H1 (cell line): ENCODE results near the gene CMBL. TPM values are rescaled to one million over a fixed set of nuclear protein-coding genes. Genes with fewer than 3 reads are reported as not detected.

Experiments
- CTCF ChIA-PET: fragments of 300-600 bp; sonication (Branson Sonifier 250); formaldehyde crosslinking; loops from one replicate; lab custom pipeline; 2021; ENCODE audit not compliant: partially characterized antibody; lab: Charles Lee
- POLR2A ChIA-PET: fragments of 300-600 bp; sonication (Branson Sonifier 250); formaldehyde crosslinking; loops from one replicate; lab custom pipeline; 2021; ENCODE audit warnings: inconsistent platforms; ENCODE audit not compliant: partially characterized antibody; lab: Charles Lee
- DNase-seq, 2 experiments: peaks; one replicate each; pipeline versions ENCODE4 v3.0.0 to v3.0.0-alpha.2; 2010 to 2022; ENCODE audit warnings: low spot score in 2 of 2, low read depth in 1 of 2, mixed read lengths in 1 of 2
- FAIRE-seq: peaks from 2 replicates; lab custom pipeline; 2011; peaks lifted over from hg19 to GRCh38; lab: Jason Lieb, UNC
- H2AFZ ChIP-seq: 2 replicates; pipeline ENCODE4 v1.8.1; 2012; ENCODE audit warnings: low read length, inconsistent platforms
- H2AK5ac ChIP-seq: 2 replicates; pipeline ENCODE4 v1.6.1; 2013; ENCODE audit warnings: low read depth, low read length
- H2BK120ac ChIP-seq: replicated peaks from 2 replicates; pipeline ENCODE3; 2013; ENCODE audit warnings: low read depth, low read length, inconsistent platforms
- H2BK12ac ChIP-seq: 2 replicates; pipeline ENCODE4 v1.6.1; 2013; ENCODE audit warnings: low read depth, low read length
- H2BK15ac ChIP-seq: 2 replicates; pipeline ENCODE4 v1.6.1; 2013; ENCODE audit warnings: low read length
- H2BK20ac ChIP-seq: 2 replicates; pipeline ENCODE4 v1.6.1; 2013; ENCODE audit warnings: low read length
- H2BK5ac ChIP-seq: 2 replicates; pipeline ENCODE4 v1.6.1; 2013; ENCODE audit warnings: low read depth, low read length
- H3K14ac ChIP-seq: 2 replicates; pipeline ENCODE4 v1.6.1; 2013; ENCODE audit warnings: inconsistent platforms; ENCODE audit not compliant: insufficient read length
- H3K18ac ChIP-seq: 2 replicates; pipeline ENCODE4 v1.6.1; 2013; ENCODE audit warnings: low read length; ENCODE audit errors: extremely low read depth
- H3K23ac ChIP-seq: 2 replicates; pipeline ENCODE4 v1.6.1; 2013; ENCODE audit warnings: inconsistent platforms; ENCODE audit not compliant: insufficient read length
- H3K23me2 ChIP-seq: 2 replicates; pipeline ENCODE4 v1.6.1; 2013; ENCODE audit warnings: low read depth, low read length
- H3K27ac ChIP-seq: 2 replicates; pipeline ENCODE4 v1.6.1; 2011; ENCODE audit warnings: low read depth, low read length, inconsistent platforms
- H3K27me3 ChIP-seq, 4 experiments: replicated peaks in 1 of 4; 1 replicate in 1 of 4; 2 replicates in 3 of 4; pipeline versions ENCODE4 v1.6.1 to v1.8.1; 2011 to 2013; ENCODE audit warnings: low read length in 3 of 4, mild to moderate bottlenecking in 3 of 4, inconsistent platforms in 2 of 4, mixed read lengths in 2 of 4, moderate library complexity in 1 of 4; ENCODE audit not compliant: control insufficient read depth in 3 of 4, insufficient read depth in 3 of 4; ENCODE audit errors: extremely low read depth in 1 of 4
- H3K36me3 ChIP-seq, 4 experiments: 2 replicates each; pipeline versions ENCODE4 v1.6.1 to v1.8.1; 2011 to 2013; ENCODE audit warnings: mild to moderate bottlenecking in 4 of 4, low read length in 3 of 4, moderate library complexity in 2 of 4, control low read depth in 1 of 4, inconsistent platforms in 1 of 4; ENCODE audit not compliant: insufficient read depth in 4 of 4, control insufficient read depth in 2 of 4
- H3K4ac ChIP-seq: replicated peaks from 2 replicates; pipeline ENCODE3; 2013; ENCODE audit warnings: low read length, low read depth, mixed read lengths, inconsistent platforms; ENCODE audit not compliant: insufficient read length
- H3K4me1 ChIP-seq, 4 experiments: replicated peaks in 1 of 4; 1 replicate in 1 of 4; 2 replicates in 3 of 4; pipeline versions ENCODE4 v1.6.1 to v1.8.1; 2011 to 2013; ENCODE audit warnings: low read length in 3 of 4, inconsistent platforms in 2 of 4, mixed read lengths in 1 of 4; ENCODE audit not compliant: insufficient read depth in 4 of 4, control insufficient read depth in 3 of 4
- H3K4me2 ChIP-seq, 2 experiments: 2 replicates each; pipeline versions ENCODE4 v1.6.1 to v1.8.1; 2011 to 2013; ENCODE audit warnings: low read depth in 2 of 2, low read length in 2 of 2, control low read depth in 1 of 2, inconsistent platforms in 1 of 2, mild to moderate bottlenecking in 1 of 2; ENCODE audit not compliant: insufficient read depth in 1 of 2
- H3K4me3 ChIP-seq, 4 experiments: fragments of 200-600, 300-600 bp in 1 of 4; sonication (generic), shearing (Covaris generic), sonication (Bioruptor Twin) in 1 of 4; 2 replicates each; pipeline versions ENCODE4 v1.5.1 to v1.8.1; 2011 to 2016; ENCODE audit warnings: low read length in 4 of 4, low read depth in 3 of 4, control low read depth in 2 of 4, inconsistent platforms in 2 of 4, mild to moderate bottlenecking in 2 of 4, mixed read lengths in 1 of 4, moderate library complexity in 1 of 4; ENCODE audit not compliant: insufficient read depth in 2 of 4; ENCODE audit errors: extremely low read depth in 1 of 4
- H3K56ac ChIP-seq: replicated peaks from 2 replicates; pipeline ENCODE3; 2013; ENCODE audit warnings: low read depth, mild to moderate bottlenecking, mixed read lengths, low read length, inconsistent platforms; ENCODE audit not compliant: insufficient read length
- H3K79me1 ChIP-seq: 2 replicates; pipeline ENCODE4 v1.6.1; 2013; ENCODE audit warnings: low read depth, low read length, control low read depth
- H3K79me2 ChIP-seq, 2 experiments: 2 replicates each; pipeline versions ENCODE4 v1.6.1 to v1.8.1; 2012 to 2013; ENCODE audit warnings: low read length in 2 of 2, mild to moderate bottlenecking in 2 of 2, inconsistent platforms in 1 of 2; ENCODE audit not compliant: insufficient read depth in 2 of 2, control insufficient read depth in 1 of 2
- H3K9ac ChIP-seq, 4 experiments: replicated peaks in 1 of 4; 1 replicate in 1 of 4; 2 replicates in 3 of 4; pipeline versions ENCODE4 v1.6.1 to v1.8.1; 2011 to 2013; ENCODE audit warnings: low read depth in 3 of 4, low read length in 3 of 4, control low read depth in 2 of 4, mild to moderate bottlenecking in 2 of 4, moderate library complexity in 2 of 4, inconsistent platforms in 1 of 4; ENCODE audit errors: extremely low read depth in 1 of 4
- H3K9me3 ChIP-seq, 2 experiments: 2 replicates each; pipeline versions ENCODE4 v1.6.1 to v1.8.1; 2012 to 2013; ENCODE audit warnings: mild to moderate bottlenecking in 2 of 2, moderate library complexity in 2 of 2, control low read depth in 1 of 2, inconsistent platforms in 1 of 2, low read depth in 1 of 2, low read length in 1 of 2, mixed read lengths in 1 of 2; ENCODE audit not compliant: insufficient read depth in 2 of 2
- H4K20me1 ChIP-seq, 2 experiments: replicated peaks in 1 of 2; 2 replicates each; pipeline versions ENCODE3 to v1.8.1; 2011 to 2013; ENCODE audit warnings: inconsistent platforms in 2 of 2, low read length in 2 of 2, mild to moderate bottlenecking in 1 of 2; ENCODE audit not compliant: insufficient read depth in 2 of 2, control insufficient read depth in 1 of 2
- H4K5ac ChIP-seq: 2 replicates; pipeline ENCODE4 v1.6.1; 2013; ENCODE audit warnings: low read length, low read depth, mixed read lengths, inconsistent platforms; ENCODE audit not compliant: insufficient read length
- H4K8ac ChIP-seq: 2 replicates; pipeline ENCODE4 v1.8.0; 2013; ENCODE audit warnings: mild to moderate bottlenecking, moderate library complexity, low read length, inconsistent platforms; ENCODE audit not compliant: insufficient read depth; ENCODE audit errors: extremely low read depth
- H4K91ac ChIP-seq: replicated peaks from 2 replicates; pipeline ENCODE3; 2013; ENCODE audit warnings: low read length, mixed read lengths, inconsistent platforms; ENCODE audit not compliant: insufficient read length
- GTF2F1 ChIP-seq: IDR thresholded peaks from 2 replicates; pipeline ENCODE4 v1.6.1; 2012; ENCODE audit warnings: low read depth, low read length, improper control_type of control experiment, borderline replicate concordance
- KDM5A ChIP-seq: fragments of 200-600 bp; IDR thresholded peaks from 2 replicates; pipeline ENCODE4 v1.7.1; 2012; ENCODE audit warnings: mild to moderate bottlenecking, low read length, inconsistent platforms, mixed read lengths
- TCF12 ChIP-seq: IDR thresholded peaks from 2 replicates; pipeline ENCODE4 v1.6.1; 2011; ENCODE audit warnings: low read depth, mild to moderate bottlenecking, low read length
- WGBS, 2 experiments: shearing (Covaris generic) in 1 of 2; methylation state at CpG; one replicate each; pipeline versions ENCODE4 v1.1.6 to v1.1.7; 2013 to 2015; ENCODE audit warnings: low lambda C conversion rate in 2 of 2, mixed read lengths in 2 of 2, inconsistent platforms in 1 of 2, low coverage in 1 of 2, missing lambda C conversion rate in 1 of 2; ENCODE audit not compliant: insufficient replicate concordance in 2 of 2, insufficient coverage in 1 of 2, insufficient read length in 1 of 2; ENCODE audit errors: extremely low coverage in 1 of 2, missing lambda C conversion rate in 1 of 2; 5-methylcytosine and 5-hydroxymethylcytosine counted together
- polyA plus RNA-seq, 7 experiments: library from polyadenylated mRNA; depleted of rRNA in 3 of 7; stranded (reverse) in 5 of 7; unstranded in 2 of 7; fragments of >200 nt in 5 of 7; fragments of 200-250 nt in 2 of 7; gene quantifications; 1 replicate in 5 of 7; 2 replicates in 1 of 7; 4 replicates in 1 of 7; pipeline versions ENCODE4 v1.2.1 to v1.2.3, GENCODE V29; 2011 to 2013; ENCODE audit warnings: missing spikeins in 2 of 7, mixed read lengths in 2 of 7
- total RNA-seq: library from RNA; stranded (reverse); fragmentation: NEBNext Ultra II Directional; extraction: Animal tissue kit (Norgen Biotek cat#: 25700); gene quantifications from 2 replicates; pipeline ENCODE4 v1.2.1, GENCODE V29; 2021

Gene CMBL
- total and polyA plus RNA-seq, 2 of the 8 experiments (the other 6 are each of a cell fraction or from before 2014, with no cell fraction given), result 27.9 to 32.1 TPM

GRCh38 chr5:10262121-10262774, 45.5 kb downstream of the CMBL start:
- Histone ChIP-seq H4K91ac (no peak overlapping the region), H2BK12ac (no peak overlapping the region), H4K5ac (no peak overlapping the region), H2BK15ac (no peak overlapping the region), H3K4me3 (no peak overlapping the region), H4K8ac (no peak overlapping the region; the same call in 1 of the 2 replicates), H3K79me2 (peaks cover 0 to 3% of the 10 kb centered on the region in 2 experiments; a peak in 1 of 4 replicates), H3K23me2 (no peaks in the 10 kb centered on the region), H3K27ac (no peak overlapping the region), H3K56ac (no peak overlapping the region), H2BK20ac (no peak overlapping the region), H4K20me1 (peaks cover 3 to 22% of the 10 kb centered on the region in 2 experiments), H2BK120ac (no peak overlapping the region), H3K4me1 (no peaks in the 10 kb centered on the region), H3K27me3 (no peaks in the 10 kb centered on the region), H3K14ac (no peak overlapping the region), H3K36me3 (peaks cover 50 to 86% (median 80%) of the 10 kb centered on the region in 4 experiments), H2BK5ac (no peak overlapping the region), H3K9ac (no peak overlapping the region), H3K79me1 (peaks cover 5% of the 10 kb centered on the region; the same call in 1 of the 2 replicates), H2AFZ (no peak overlapping the region), H3K4me2 (no peak overlapping the region), H2AK5ac (no peak overlapping the region), H3K18ac (no peak overlapping the region), H3K9me3 (no peaks in the 10 kb centered on the region), H3K23ac (no peak overlapping the region), H3K4ac (no peak overlapping the region)
- 86% methylated on average over 18 of the region's 18 CpGs; no CpG with 5 or more reads in 1 of the 2 experiments for WGBS, 2 experiments
- CTCF ChIA-PET, result interaction anchor here (1.4 to 1.6 kb wide), 2 partner anchors 14 to 22 kb away, joined by 3 to 5 read pairs; no protein-coding TSS in a partner anchor
- POLR2A ChIA-PET, result interaction anchor here (1.5 to 9.4 kb wide), 3 partner anchors 8 to 22 kb away, joined by 3 to 128 read pairs (median 5); partner anchors contain the start of genes ATPSCKMT and CCT5
- FAIRE-seq (no peak), DNase-seq (no peak)
- TF ChIP-seq TCF12 (no peak), KDM5A (no peak), GTF2F1 (no peak)
